Measurements from ENCODE around the gene PRRC2B.
"Not testable (repeated sequence)": the region's sequence is repeated elsewhere in the genome, so short reads cannot be mapped to it uniquely, and the experiment has no call there.

PRRC2B gene

GRCh38 chr9:131367450-131367849 is 26.4 kb upstream of the PRRC2B start:
- Histone ChIP-seq H3K36me3 (replicated peaks) (no peaks in the 10 kb centered on the region), H3K27me3 (ENCODE audit: low read depth) (no peaks in the 10 kb centered on the region), H3K4me3 (no peak overlapping the region), H3K9me3 (no peaks in the 10 kb centered on the region), H3K4me1 (peaks cover 17% of the 10 kb centered on the region)
- DNase-seq (ENCODE audit: low spot score in 2 of 2), result no peak
- in situ Hi-C loops (cut with MboI; ENCODE audit: low sequenced_read_pairs), result no loop called here

GRCh38 chr9:131370638-131371037 is 23.2 kb upstream of the PRRC2B start:
- Histone ChIP-seq H3K4me1 (peaks cover 20% of the 10 kb centered on the region), H3K36me3 (replicated peaks) (no peaks in the 10 kb centered on the region), H3K27me3 (ENCODE audit: low read depth) (no peaks in the 10 kb centered on the region), H3K9me3 (no peaks in the 10 kb centered on the region), H3K4me3 (no peak overlapping the region)
- no peak for DNase-seq (ENCODE audit: low spot score in 2 of 2)
- in situ Hi-C loops (cut with MboI; ENCODE audit: low sequenced_read_pairs), result no loop called here

GRCh38 chr9:131372599-131372973 is 21.3 kb upstream of the PRRC2B start:
- H3K27me3 ChIP-seq (ENCODE audit: low read depth); DNase-seq (ENCODE audit: low spot score in 2 of 2); H3K9me3 ChIP-seq; H3K4me1 ChIP-seq; in situ Hi-C loops (cut with MboI; ENCODE audit: low sequenced_read_pairs); H3K36me3 ChIP-seq (replicated peaks): not testable (repeated sequence)
- peak overlapping the region; percentile 50 for H3K4me3 ChIP-seq

- H3K9me3 ChIP-seq; H3K36me3 ChIP-seq (replicated peaks); H3K4me1 ChIP-seq; H3K27me3 ChIP-seq (ENCODE audit: low read depth); in situ Hi-C loops (cut with MboI; ENCODE audit: low sequenced_read_pairs); H3K4me3 ChIP-seq; DNase-seq (ENCODE audit: low spot score in 2 of 2): not testable (repeated sequence)
These were observed 19.2 kb upstream of the PRRC2B start for GRCh38 chr9:131374638-131375037.

- Histone ChIP-seq H3K27me3 (ENCODE audit: low read depth) (no peaks in the 10 kb centered on the region), H3K36me3 (replicated peaks) (no peaks in the 10 kb centered on the region), H3K9me3 (no peaks in the 10 kb centered on the region), H3K4me1 (peaks cover 19% of the 10 kb centered on the region), H3K4me3 (no peak overlapping the region)
- in situ Hi-C loops (cut with MboI; ENCODE audit: low sequenced_read_pairs), result no loop called here
- DNase-seq (ENCODE audit: low spot score in 2 of 2), result no peak
These were observed 14.8 kb upstream of the PRRC2B start for GRCh38 chr9:131379056-131379455.

- Histone ChIP-seq H3K4me3 (no peak overlapping the region), H3K36me3 (replicated peaks) (no peaks in the 10 kb centered on the region), H3K4me1 (peaks cover 25% of the 10 kb centered on the region), H3K9me3 (no peaks in the 10 kb centered on the region), H3K27me3 (ENCODE audit: low read depth) (no peaks in the 10 kb centered on the region)
- peak; percentile 83 to 95 for DNase-seq (ENCODE audit: low spot score in 2 of 2)
- in situ Hi-C loops (cut with MboI; ENCODE audit: low sequenced_read_pairs), result no loop called here
These were observed 10.8 kb upstream of the PRRC2B start for GRCh38 chr9:131382850-131383729.

- Histone ChIP-seq H3K36me3 (replicated peaks) (no peaks in the 10 kb centered on the region), H3K9me3 (no peaks in the 10 kb centered on the region), H3K27me3 (ENCODE audit: low read depth) (no peaks in the 10 kb centered on the region), H3K4me3 (no peak overlapping the region), H3K4me1 (peaks cover 25% of the 10 kb centered on the region)
- no peak for DNase-seq (ENCODE audit: low spot score in 2 of 2)
- in situ Hi-C loops (cut with MboI; ENCODE audit: low sequenced_read_pairs), result no loop called here
These were observed 8.6 kb upstream of the PRRC2B start for GRCh38 chr9:131385296-131385695.

- no peaks in the 10 kb centered on the region for H3K27me3 ChIP-seq (ENCODE audit: low read depth)
- H3K4me1 ChIP-seq, result peaks cover 25% of the 10 kb centered on the region
- no peak overlapping the region for H3K4me3 ChIP-seq
- in situ Hi-C loops (cut with MboI; ENCODE audit: low sequenced_read_pairs), result no loop called here
- no peak for DNase-seq (ENCODE audit: low spot score in 2 of 2)
- H3K36me3 ChIP-seq (replicated peaks), result no peaks in the 10 kb centered on the region
- no peaks in the 10 kb centered on the region for H3K9me3 ChIP-seq
These were observed 7.6 kb upstream of the PRRC2B start for GRCh38 chr9:131386281-131386680.

GRCh38 chr9:131387394-131387793 is 6.5 kb upstream of the PRRC2B start:
- H3K4me3 ChIP-seq, result no peak overlapping the region
- H3K36me3 ChIP-seq (replicated peaks), result no peaks in the 10 kb centered on the region
- H3K9me3 ChIP-seq, result no peaks in the 10 kb centered on the region
- in situ Hi-C loops (cut with MboI; ENCODE audit: low sequenced_read_pairs), result no loop called here
- H3K27me3 ChIP-seq (ENCODE audit: low read depth), result no peaks in the 10 kb centered on the region
- peak in 1 of 2 experiments; percentile 53 for DNase-seq (ENCODE audit: low spot score in 2 of 2)
- peaks cover 23% of the 10 kb centered on the region for H3K4me1 ChIP-seq

- Histone ChIP-seq H3K36me3 (replicated peaks) (no peaks in the 10 kb centered on the region), H3K27me3 (ENCODE audit: low read depth) (no peaks in the 10 kb centered on the region), H3K4me1 (peaks cover 22% of the 10 kb centered on the region), H3K9me3 (no peaks in the 10 kb centered on the region), H3K4me3 (no peak overlapping the region)
- no peak for DNase-seq (ENCODE audit: low spot score in 2 of 2)
- in situ Hi-C loops (cut with MboI; ENCODE audit: low sequenced_read_pairs), result no loop called here
These were observed 2.9 kb upstream of the PRRC2B start for GRCh38 chr9:131391020-131391419.

GRCh38 chr9:131391504-131391903 is 2.4 kb upstream of the PRRC2B start:
- H3K4me3 ChIP-seq, result no peak overlapping the region
- in situ Hi-C loops (cut with MboI; ENCODE audit: low sequenced_read_pairs), result no loop called here
- no peak for DNase-seq (ENCODE audit: low spot score in 2 of 2)

GRCh38 chr9:131394464-131395156 is 724 bp downstream of the PRRC2B start:
- peak in 1 of 2 experiments; percentile 56 for DNase-seq (ENCODE audit: low spot score in 2 of 2)
- no peaks in the 10 kb centered on the region for H3K9me3 ChIP-seq
- in situ Hi-C loops (cut with MboI; ENCODE audit: low sequenced_read_pairs), result no loop called here
- H3K36me3 ChIP-seq (replicated peaks), result peaks cover 19% of the 10 kb centered on the region
- H3K4me1 ChIP-seq, result peaks cover 41% of the 10 kb centered on the region
- H3K4me3 ChIP-seq, result peak overlapping the region; percentile 54
- no peaks in the 10 kb centered on the region for H3K27me3 ChIP-seq (ENCODE audit: low read depth)

More at GRCh38 chr9:131391504-131391903, 2.4 kb upstream of the PRRC2B start:
- Histone ChIP-seq H3K4me1 (peaks cover 22% of the 10 kb centered on the region), H3K9me3 (no peaks in the 10 kb centered on the region), H3K27me3 (ENCODE audit: low read depth) (no peaks in the 10 kb centered on the region), H3K36me3 (replicated peaks) (no peaks in the 10 kb centered on the region)

- DNase-seq (ENCODE audit: low spot score in 2 of 2), result peak in 1 of 2 experiments; percentile 48
- in situ Hi-C loops (cut with MboI; ENCODE audit: low sequenced_read_pairs), result no loop called here
- Histone ChIP-seq H3K27me3 (ENCODE audit: low read depth) (no peaks in the 10 kb centered on the region), H3K36me3 (replicated peaks) (peaks cover 21% of the 10 kb centered on the region), H3K4me3 (peak overlapping the region; percentile 54), H3K4me1 (peaks cover 43% of the 10 kb centered on the region), H3K9me3 (no peaks in the 10 kb centered on the region)
These were observed 1.5 kb downstream of the PRRC2B start for GRCh38 chr9:131395157-131396098.

Measured in HAP-1 (cell line).